DOHH2 (cell line): ENCODE results near the gene RING1.

Source experiments
- H3F3A ChIP-seq: fragments of 200-600 bp; sonication (generic), shearing (Covaris generic); 2 replicates; pipeline ENCODE4 v1.6.0; 2016; ENCODE audit warnings: antibody characterized with exemption, mild to moderate bottlenecking; ENCODE audit not compliant: control insufficient read depth, insufficient read depth
- H3K27ac ChIP-seq: fragments of 200-600 bp; sonication (generic); 2 replicates; pipeline ENCODE4 v1.5.1; 2014; ENCODE audit warnings: low read depth, mild to moderate bottlenecking, low read length, moderate library complexity
- H3K27me3 ChIP-seq: fragments of 200-600 bp; sonication (generic); 2 replicates; pipeline ENCODE4 v1.6.1; 2014; ENCODE audit warnings: mild to moderate bottlenecking, low read length, mixed read lengths; ENCODE audit not compliant: control insufficient read depth
- H3K36me3 ChIP-seq: fragments of 200-600 bp; sonication (generic); 2 replicates; pipeline ENCODE4 v1.6.1; 2014; ENCODE audit warnings: mild to moderate bottlenecking, low read length, moderate library complexity, mixed read lengths; ENCODE audit not compliant: control insufficient read depth
- H3K4me1 ChIP-seq: fragments of 200-600 bp; sonication (generic); 2 replicates; pipeline ENCODE4 v1.6.1; 2014; ENCODE audit warnings: mild to moderate bottlenecking, low read length, mixed read lengths; ENCODE audit not compliant: control insufficient read depth
- H3K4me2 ChIP-seq: fragments of 200-600 bp; sonication (generic); 2 replicates; pipeline ENCODE4 v1.6.0; 2014; ENCODE audit warnings: mild to moderate bottlenecking, low read length, moderate library complexity
- H3K4me3 ChIP-seq: fragments of 200-600 bp; sonication (generic); 2 replicates; pipeline ENCODE4 v1.5.1; 2014; ENCODE audit warnings: mild to moderate bottlenecking, low read length, mixed read lengths
- H3K79me2 ChIP-seq: fragments of 200-600 bp; sonication (generic); 2 replicates; pipeline ENCODE4 v1.6.1; 2014; ENCODE audit warnings: mild to moderate bottlenecking, low read length, mixed read lengths; ENCODE audit not compliant: control insufficient read depth
- H3K9me2 ChIP-seq: fragments of 200-600 bp; sonication (generic); replicated peaks from 2 replicates; pipeline ENCODE4 v1.6.1; 2014; ENCODE audit warnings: mild to moderate bottlenecking, low read length, mixed read lengths; ENCODE audit not compliant: control insufficient read depth
- H3K9me3 ChIP-seq: fragments of 200-600 bp; sonication (generic); 2 replicates; pipeline ENCODE4 v1.6.1; 2014; ENCODE audit warnings: antibody characterized with exemption, low read length, mixed read lengths; ENCODE audit not compliant: control insufficient read depth, insufficient read depth
- H4K20me1 ChIP-seq: fragments of 200-600 bp; sonication (generic); 2 replicates; pipeline ENCODE4 v1.6.0; 2014; ENCODE audit warnings: low read depth, mild to moderate bottlenecking, antibody characterized with exemption, low read length, moderate library complexity; ENCODE audit not compliant: control insufficient read depth, insufficient read depth
- CTCF ChIP-seq: fragments of 200-600 bp; sonication (generic); IDR thresholded peaks from one replicate; pipeline ENCODE4 v1.5.1; 2014; ENCODE audit warnings: antibody characterized with exemption, mild to moderate bottlenecking, low read depth, low read length; ENCODE audit not compliant: poor library complexity, severe bottlenecking
- EZH2phosphoT487 ChIP-seq: fragments of 200-600 bp; sonication (generic); IDR thresholded peaks from 2 replicates; pipeline ENCODE4 v1.6.1; 2017; ENCODE audit warnings: borderline replicate concordance, mild to moderate bottlenecking, antibody characterized with exemption, low read length, moderate library complexity, mixed read lengths

RING1 gene

DNA sequence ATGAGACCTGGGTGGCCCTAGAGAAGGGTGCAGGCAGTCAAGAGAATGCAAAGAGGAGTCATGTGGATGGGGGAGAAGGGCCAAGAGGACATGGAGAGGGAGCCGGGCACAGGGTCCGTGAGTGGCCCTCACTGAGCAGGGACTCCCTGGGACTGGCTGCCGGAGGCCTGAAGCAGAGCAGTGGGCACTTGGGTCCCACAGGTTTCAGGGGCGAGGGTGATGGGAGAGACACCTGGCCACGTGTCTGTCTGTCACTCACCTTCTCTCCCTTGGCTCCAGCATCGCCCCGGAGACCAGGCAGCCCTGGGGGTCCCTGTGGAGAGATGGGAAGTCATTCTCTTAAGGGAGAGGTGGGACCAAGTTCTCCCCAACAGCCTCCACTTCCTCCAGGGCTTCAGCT, 41.5 kb upstream of the RING1 start:
- Histone ChIP-seq H3K9me2 (no peaks in the 10 kb centered on the region), H3K27ac (no peak overlapping the region), H3K9me3 (no peaks in the 10 kb centered on the region), H3K4me3 (no peak overlapping the region), H3K4me2 (no peak overlapping the region), H3K36me3 (no peaks in the 10 kb centered on the region), H3K79me2 (no peaks in the 10 kb centered on the region), H4K20me1 (no peaks in the 10 kb centered on the region), H3F3A (no peaks in the 10 kb centered on the region), H3K4me1 (peaks cover 7% of the 10 kb centered on the region), H3K27me3 (0 out of 2 replicates have a peak, but pooled peaks cover 3% of the 10 kb centered on the region)
- no peak for TF ChIP-seq CTCF

DNA sequence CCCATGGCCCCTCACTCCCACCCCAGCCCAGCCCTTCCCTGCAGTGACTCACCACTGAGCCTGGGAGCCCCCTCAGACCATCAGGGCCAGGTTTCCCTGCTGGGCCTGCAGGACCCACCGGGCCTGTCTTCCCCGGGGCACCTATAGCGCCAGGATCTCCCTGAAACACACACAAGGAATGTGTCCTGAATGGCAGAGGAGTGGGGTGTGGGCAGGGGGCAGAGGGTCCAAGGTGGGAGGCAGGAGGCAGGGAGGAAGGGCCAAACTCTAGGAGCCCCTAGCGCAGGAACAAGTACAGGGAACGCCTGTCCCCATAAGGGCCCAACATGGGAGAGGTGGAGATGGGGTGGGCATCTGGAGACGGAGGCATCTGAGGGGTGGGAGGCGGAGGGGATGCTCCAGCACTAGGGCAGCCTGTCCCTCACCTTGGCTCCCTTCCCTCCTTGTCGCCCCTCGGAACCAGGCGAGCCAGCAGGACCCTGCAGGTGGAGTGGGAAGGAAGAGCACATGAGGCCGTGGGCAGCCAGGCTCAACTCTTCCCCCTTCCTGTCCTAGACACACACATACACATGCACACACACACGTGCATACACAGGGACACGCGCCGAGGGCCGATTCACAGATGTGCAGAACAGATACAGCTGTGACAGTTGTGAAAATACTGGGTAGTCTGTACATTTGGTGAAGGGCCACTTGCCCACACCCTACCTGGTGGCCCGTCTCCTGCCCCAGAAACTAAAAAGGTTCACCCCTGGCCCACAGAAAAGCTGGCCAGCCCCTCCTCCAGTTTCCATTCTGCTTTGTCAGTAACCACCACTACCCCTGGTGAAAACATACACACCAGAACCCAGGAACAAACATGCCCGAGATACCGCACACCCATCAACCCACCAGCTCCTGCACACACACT, 40.7 kb upstream of the RING1 start:
- no peaks in the 10 kb centered on the region for H3K9me3 ChIP-seq
- TF ChIP-seq CTCF, result no peak
- TF ChIP-seq EZH2phosphoT487, result no peak

DNA sequence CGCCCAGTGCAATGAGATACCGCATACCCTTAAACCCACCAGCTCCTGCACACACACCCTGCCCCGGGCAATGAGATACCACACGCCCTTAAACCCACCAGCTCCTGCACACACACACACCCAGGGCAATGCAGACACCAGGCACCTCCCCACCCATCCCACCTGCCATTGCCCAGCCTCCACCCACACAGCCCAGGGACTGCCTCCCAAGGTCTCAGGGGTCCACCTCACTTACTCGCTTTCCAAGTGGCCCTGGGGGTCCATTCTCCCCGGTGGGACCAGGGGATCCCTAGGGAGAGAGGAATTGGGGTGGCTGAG, 40.1 kb upstream of the RING1 start:
- Histone ChIP-seq H3K4me2 (no peak overlapping the region), H3K4me3 (no peak overlapping the region), H3K36me3 (no peaks in the 10 kb centered on the region), H3K4me1 (peaks cover 4% of the 10 kb centered on the region; the same call in 1 of the 2 replicates), H3K9me3 (no peaks in the 10 kb centered on the region), H3K79me2 (no peaks in the 10 kb centered on the region), H3K9me2 (no peaks in the 10 kb centered on the region), H3F3A (no peaks in the 10 kb centered on the region), H3K27ac (no peak overlapping the region), H4K20me1 (no peaks in the 10 kb centered on the region), H3K27me3 (peaks cover 5% of the 10 kb centered on the region; the same call in 1 of the 2 replicates)
- no peak for TF ChIP-seq CTCF
- TF ChIP-seq EZH2phosphoT487, result no peak

More for the DNA sequence above, 40.7 kb upstream of the RING1 start:
- Histone ChIP-seq H3K9me2 (no peaks in the 10 kb centered on the region), H4K20me1 (no peaks in the 10 kb centered on the region), H3K79me2 (no peaks in the 10 kb centered on the region), H3K4me3 (no peak overlapping the region), H3K36me3 (no peaks in the 10 kb centered on the region), H3K4me1 (0 out of 2 replicates have a peak, but pooled peaks cover 3% of the 10 kb centered on the region), H3K27ac (no peak overlapping the region), H3K27me3 (0 out of 2 replicates have a peak, but pooled peaks cover 3% of the 10 kb centered on the region), H3K4me2 (no peak overlapping the region), H3F3A (no peaks in the 10 kb centered on the region)
